ENCODE data around the gene MED27.

- no peak for TF ChIP-seq ZNF274 (IDR thresholded peaks at IDR 0.05; ENCODE audit: low read depth, low read length)
- TF ChIP-seq YY1 (IDR thresholded peaks at IDR 0.05; ENCODE audit: insufficient read depth, insufficient read length), result no peak
- no peak for TF ChIP-seq SUZ12 (IDR thresholded peaks at IDR 0.05; ENCODE audit: extremely low read depth, insufficient read depth, insufficient read length)
Observed at GRCh38 chr9:131837836-131838235, 241.8 kb downstream of the MED27 start.

Measured in NT2/D1 (cell line).